ENCODE results near the gene LONP1.

The LONP1 gene

DNA sequence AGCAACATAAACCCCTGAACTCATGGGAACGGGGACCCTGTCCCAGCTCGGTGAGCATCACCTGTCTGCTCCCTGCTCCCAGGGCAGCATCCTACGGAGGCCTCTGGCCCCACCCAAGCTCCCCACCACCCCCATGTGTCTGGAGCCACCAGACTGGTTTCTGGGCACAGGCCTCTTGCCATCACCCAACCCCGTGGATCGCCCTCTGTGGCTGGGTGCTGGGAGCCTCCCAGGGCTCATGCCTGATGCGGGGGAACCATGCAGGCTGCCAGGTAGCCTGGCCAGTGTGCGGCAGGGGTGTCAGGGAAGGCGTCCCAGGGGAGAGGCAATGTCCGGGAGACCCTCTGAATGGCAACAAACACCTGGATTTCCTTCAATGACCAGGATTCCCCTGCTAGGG lies 42.4 kb downstream of the LONP1 start:
- no peak overlapping the region for H3K9ac ChIP-seq (ENCODE audit: low read depth in 1 of 2, low read length in 2 of 2)
- H3K36me3 ChIP-seq (ENCODE audit: control insufficient read depth in 1 of 2, insufficient read depth in 2 of 2, low read length in 2 of 2), result peaks cover 0 to 10% of the 10 kb centered on the region in 2 donors
- no peak overlapping the region for H3K27ac ChIP-seq (ENCODE audit: low read depth, low read length)
- no peak overlapping the region for H3K4me3 ChIP-seq (ENCODE audit: low read depth in 1 of 2, low read length in 2 of 2)
- peaks cover 0 to 3% of the 10 kb centered on the region in 2 donors for H3K27me3 ChIP-seq (ENCODE audit: control insufficient read depth in 1 of 2, insufficient read depth in 2 of 2, low read length in 2 of 2)
- H3K4me1 ChIP-seq (ENCODE audit: control insufficient read depth in 1 of 2, insufficient read depth in 2 of 2, low read length in 2 of 2), result peaks cover 5 to 22% of the 10 kb centered on the region in 2 donors
- no peaks in the 10 kb centered on the region for H3K9me3 ChIP-seq (ENCODE audit: control insufficient read depth in 1 of 2, low read length in 2 of 2)

DNA sequence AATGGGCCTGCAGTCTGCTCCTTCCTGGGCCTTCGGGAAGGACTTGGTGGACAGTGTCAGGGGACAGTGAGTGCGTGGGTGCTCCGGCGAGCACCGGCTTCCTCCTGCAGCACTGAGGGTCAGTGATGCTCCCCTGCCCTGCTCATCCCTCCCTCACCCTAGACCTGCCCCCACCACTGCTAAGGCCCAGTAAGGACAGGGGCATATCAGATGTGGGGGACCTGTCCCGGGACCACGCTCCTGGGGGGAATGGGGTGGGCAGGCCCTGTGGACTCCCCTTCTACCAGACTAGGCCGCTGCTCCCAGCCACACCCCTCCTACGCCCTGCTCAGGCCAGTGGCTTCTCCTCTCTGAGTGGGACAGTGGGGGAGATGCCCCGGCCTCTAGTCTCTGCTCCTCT lies 42.8 kb downstream of the LONP1 start:
- Histone ChIP-seq H3K27me3 (ENCODE audit: control insufficient read depth in 1 of 2, insufficient read depth in 2 of 2, low read length in 2 of 2) (peaks cover 0 to 3% of the 10 kb centered on the region in 2 donors), H3K9me3 (ENCODE audit: control insufficient read depth in 1 of 2, low read length in 2 of 2) (no peaks in the 10 kb centered on the region), H3K4me1 (ENCODE audit: control insufficient read depth in 1 of 2, insufficient read depth in 2 of 2, low read length in 2 of 2) (peaks cover 5 to 22% of the 10 kb centered on the region in 2 donors), H3K9ac (ENCODE audit: low read depth in 1 of 2, low read length in 2 of 2) (no peak overlapping the region), H3K27ac (ENCODE audit: low read depth, low read length) (no peak overlapping the region), H3K4me3 (ENCODE audit: low read depth in 1 of 2, low read length in 2 of 2) (no peak overlapping the region), H3K36me3 (ENCODE audit: control insufficient read depth in 1 of 2, insufficient read depth in 2 of 2, low read length in 2 of 2) (peaks cover 0 to 10% of the 10 kb centered on the region in 2 donors)

DNA sequence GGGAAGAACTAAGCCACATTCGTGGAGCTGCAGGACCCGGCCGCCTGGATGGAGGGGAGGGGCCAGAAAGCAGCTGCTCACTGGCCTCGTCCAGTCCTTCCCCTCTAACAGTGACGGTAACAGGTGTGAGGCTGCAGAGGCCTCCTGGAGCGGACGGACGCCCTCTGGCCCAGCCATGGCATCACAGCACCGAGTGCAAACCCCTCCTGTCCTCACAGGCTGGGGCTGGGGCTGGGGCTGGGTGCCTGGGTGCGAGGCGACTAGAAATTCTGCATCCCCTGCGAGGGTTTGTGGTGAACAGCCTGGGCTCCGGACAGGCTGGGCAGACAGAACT lies 43.2 kb downstream of the LONP1 start:
- Histone ChIP-seq H3K36me3 (ENCODE audit: control insufficient read depth in 1 of 2, insufficient read depth in 2 of 2, low read length in 2 of 2) (peaks cover 0 to 11% of the 10 kb centered on the region in 2 donors), H3K9me3 (ENCODE audit: control insufficient read depth in 1 of 2, low read length in 2 of 2) (no peaks in the 10 kb centered on the region), H3K4me3 (ENCODE audit: low read depth in 1 of 2, low read length in 2 of 2) (no peak overlapping the region), H3K27me3 (ENCODE audit: control insufficient read depth in 1 of 2, insufficient read depth in 2 of 2, low read length in 2 of 2) (peaks cover 0 to 3% of the 10 kb centered on the region in 2 donors), H3K9ac (ENCODE audit: low read depth in 1 of 2, low read length in 2 of 2) (no peak overlapping the region), H3K4me1 (ENCODE audit: control insufficient read depth in 1 of 2, insufficient read depth in 2 of 2, low read length in 2 of 2) (peaks cover 5 to 22% of the 10 kb centered on the region in 2 donors), H3K27ac (ENCODE audit: low read depth, low read length) (no peak overlapping the region)

DNA sequence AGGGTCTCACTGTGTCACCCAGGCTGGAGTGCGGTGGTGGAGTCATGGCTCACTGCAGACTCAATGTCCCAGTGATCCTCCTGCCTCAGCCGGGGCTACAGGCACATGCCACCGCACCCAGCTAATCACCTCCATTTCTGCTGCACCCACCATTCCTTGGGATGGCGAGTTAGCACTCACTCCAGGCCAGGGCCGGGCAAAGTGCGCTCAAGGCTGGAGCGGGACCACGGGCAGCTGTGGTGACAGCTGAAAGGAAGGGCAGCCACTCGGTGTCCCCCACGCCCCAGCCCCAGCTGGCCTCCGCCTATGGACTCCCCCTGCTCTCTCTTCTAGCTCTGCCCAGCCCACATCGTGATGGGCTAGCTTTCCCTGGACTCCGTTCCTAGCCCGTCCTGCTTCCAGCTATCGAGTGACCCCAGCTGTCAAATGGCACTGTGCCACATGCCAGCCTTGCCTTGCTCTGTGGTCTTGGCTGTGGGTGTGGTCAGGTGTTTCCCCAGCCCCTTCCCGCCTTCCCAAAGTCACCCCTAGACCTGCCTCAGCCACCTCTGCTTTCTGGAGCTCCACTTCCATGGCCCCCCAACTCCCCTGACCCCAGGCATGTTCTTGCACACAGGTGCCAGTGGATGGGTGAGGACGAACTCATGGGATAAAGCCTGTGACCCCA lies 43.7 kb downstream of the LONP1 start:
- H3K9me3 ChIP-seq (ENCODE audit: control insufficient read depth in 1 of 2, low read length in 2 of 2), result no peaks in the 10 kb centered on the region
- H3K27me3 ChIP-seq (ENCODE audit: control insufficient read depth in 1 of 2, insufficient read depth in 2 of 2, low read length in 2 of 2), result no peaks in the 10 kb centered on the region
- H3K4me3 ChIP-seq (ENCODE audit: low read depth in 1 of 2, low read length in 2 of 2), result no peak overlapping the region
- H3K9ac ChIP-seq (ENCODE audit: low read depth in 1 of 2, low read length in 2 of 2), result no peak overlapping the region
- peaks cover 0 to 16% of the 10 kb centered on the region in 2 donors for H3K36me3 ChIP-seq (ENCODE audit: control insufficient read depth in 1 of 2, insufficient read depth in 2 of 2, low read length in 2 of 2)
- no peak overlapping the region for H3K27ac ChIP-seq (ENCODE audit: low read depth, low read length)
- H3K4me1 ChIP-seq (ENCODE audit: control insufficient read depth in 1 of 2, insufficient read depth in 2 of 2, low read length in 2 of 2), result peaks cover 3 to 22% of the 10 kb centered on the region in 2 donors

DNA sequence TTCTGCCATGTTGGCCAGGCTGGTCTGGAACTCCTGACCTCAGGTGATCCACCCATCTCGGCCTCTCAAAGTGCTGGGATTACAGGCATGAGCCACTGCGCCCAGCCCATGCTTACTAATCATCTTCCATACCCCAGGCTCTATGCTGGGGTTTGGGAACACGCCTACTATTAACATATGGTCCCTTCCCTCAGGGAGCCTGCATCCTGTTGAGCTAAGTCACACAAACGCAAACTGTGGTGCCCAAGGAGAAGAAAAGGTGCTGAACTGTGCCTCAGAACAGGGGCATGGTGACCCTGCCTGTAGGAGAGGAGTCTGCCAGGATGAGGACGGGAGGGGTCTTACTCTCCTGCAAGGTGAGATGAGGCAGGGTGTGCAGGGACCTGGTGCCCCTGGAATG lies 45.2 kb downstream of the LONP1 start:
- no peak overlapping the region for H3K4me3 ChIP-seq (ENCODE audit: low read depth in 1 of 2, low read length in 2 of 2)
- peaks cover 0 to 16% of the 10 kb centered on the region in 2 donors for H3K4me1 ChIP-seq (ENCODE audit: control insufficient read depth in 1 of 2, insufficient read depth in 2 of 2, low read length in 2 of 2)
- no peaks in the 10 kb centered on the region for H3K27me3 ChIP-seq (ENCODE audit: control insufficient read depth in 1 of 2, insufficient read depth in 2 of 2, low read length in 2 of 2)
- no peak overlapping the region for H3K27ac ChIP-seq (ENCODE audit: low read depth, low read length)
- H3K36me3 ChIP-seq (ENCODE audit: control insufficient read depth in 1 of 2, insufficient read depth in 2 of 2, low read length in 2 of 2), result peaks cover 3 to 19% of the 10 kb centered on the region in 2 donors
- no peak overlapping the region for H3K9ac ChIP-seq (ENCODE audit: low read depth in 1 of 2, low read length in 2 of 2)
- no peaks in the 10 kb centered on the region for H3K9me3 ChIP-seq (ENCODE audit: control insufficient read depth in 1 of 2, low read length in 2 of 2)

DNA sequence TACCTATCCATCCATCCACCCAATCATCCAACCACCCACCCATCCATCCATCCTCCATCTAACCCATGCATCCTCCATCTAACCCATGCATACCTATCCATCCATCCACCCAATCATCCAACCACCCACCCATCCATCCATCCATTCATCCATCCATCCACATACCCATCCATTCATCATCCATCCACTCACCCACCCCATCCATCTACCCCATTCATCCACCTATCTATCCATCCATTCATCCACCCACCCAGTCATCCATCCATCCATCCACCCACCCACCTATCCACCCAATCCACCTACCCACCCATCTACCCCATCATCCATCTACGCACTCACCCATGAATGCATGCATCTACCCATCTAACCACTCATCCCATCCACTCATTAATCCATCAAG lies 46.2 kb downstream of the LONP1 start:
- H3K4me3 ChIP-seq (ENCODE audit: low read depth in 1 of 2, low read length in 2 of 2), result no peak overlapping the region
- H3K36me3 ChIP-seq (ENCODE audit: control insufficient read depth in 1 of 2, insufficient read depth in 2 of 2, low read length in 2 of 2), result peaks cover 12 to 29% of the 10 kb centered on the region in 2 donors
- H3K27ac ChIP-seq (ENCODE audit: low read depth, low read length), result no peak overlapping the region
- H3K9ac ChIP-seq (ENCODE audit: low read depth in 1 of 2, low read length in 2 of 2), result no peak overlapping the region
- H3K4me1 ChIP-seq (ENCODE audit: control insufficient read depth in 1 of 2, insufficient read depth in 2 of 2, low read length in 2 of 2), result peaks cover 0 to 8% of the 10 kb centered on the region in 2 donors
- H3K9me3 ChIP-seq (ENCODE audit: control insufficient read depth in 1 of 2, low read length in 2 of 2), result no peaks in the 10 kb centered on the region
- H3K27me3 ChIP-seq (ENCODE audit: control insufficient read depth in 1 of 2, insufficient read depth in 2 of 2, low read length in 2 of 2), result no peaks in the 10 kb centered on the region

DNA sequence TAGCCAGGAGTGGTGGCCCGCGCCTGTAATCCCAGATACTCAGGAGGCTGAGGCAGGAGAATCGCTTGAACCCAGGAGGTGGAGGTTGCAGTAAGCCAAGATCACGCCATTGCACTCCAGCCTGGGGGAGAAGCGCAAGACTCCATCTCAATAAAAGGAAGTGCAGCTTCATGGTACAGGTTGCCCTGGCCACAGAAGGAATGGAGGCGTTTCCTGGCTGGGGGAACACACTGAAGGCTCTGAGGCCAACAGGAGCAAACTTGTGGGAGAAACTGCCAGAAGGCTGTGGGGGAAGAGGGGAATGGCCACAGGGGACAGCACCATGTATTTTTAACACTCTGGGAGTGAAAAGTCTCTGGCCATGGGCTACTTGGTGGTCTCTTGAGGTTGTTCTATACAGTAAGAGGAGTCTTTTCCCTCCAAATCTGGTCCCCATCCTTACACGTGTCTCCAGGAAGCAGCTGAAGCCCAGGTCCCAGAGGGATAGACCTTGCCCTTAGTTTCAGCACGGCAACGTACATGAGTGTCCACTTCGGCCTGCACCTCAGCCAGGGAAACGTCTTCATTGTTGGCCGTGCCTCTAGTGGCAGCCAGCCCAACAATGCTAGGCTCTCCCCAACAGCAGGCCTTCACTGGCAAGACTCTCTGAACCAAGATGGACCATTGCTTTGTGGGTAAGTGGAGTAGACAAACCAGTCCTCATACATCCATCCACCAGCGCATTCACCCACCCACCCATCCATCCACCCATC lies 47.1 kb downstream of the LONP1 start:
- Histone ChIP-seq H3K36me3 (ENCODE audit: control insufficient read depth in 1 of 2, insufficient read depth in 2 of 2, low read length in 2 of 2) (peaks cover 12 to 28% of the 10 kb centered on the region in 2 donors), H3K9me3 (ENCODE audit: control insufficient read depth in 1 of 2, low read length in 2 of 2) (no peaks in the 10 kb centered on the region), H3K27ac (ENCODE audit: low read depth, low read length) (no peak overlapping the region), H3K9ac (ENCODE audit: low read depth in 1 of 2, low read length in 2 of 2) (no peak overlapping the region), H3K4me1 (ENCODE audit: control insufficient read depth in 1 of 2, insufficient read depth in 2 of 2, low read length in 2 of 2) (peaks cover 0 to 8% of the 10 kb centered on the region in 2 donors), H3K4me3 (ENCODE audit: low read depth in 1 of 2, low read length in 2 of 2) (no peak overlapping the region), H3K27me3 (ENCODE audit: control insufficient read depth in 1 of 2, insufficient read depth in 2 of 2, low read length in 2 of 2) (no peaks in the 10 kb centered on the region)

DNA sequence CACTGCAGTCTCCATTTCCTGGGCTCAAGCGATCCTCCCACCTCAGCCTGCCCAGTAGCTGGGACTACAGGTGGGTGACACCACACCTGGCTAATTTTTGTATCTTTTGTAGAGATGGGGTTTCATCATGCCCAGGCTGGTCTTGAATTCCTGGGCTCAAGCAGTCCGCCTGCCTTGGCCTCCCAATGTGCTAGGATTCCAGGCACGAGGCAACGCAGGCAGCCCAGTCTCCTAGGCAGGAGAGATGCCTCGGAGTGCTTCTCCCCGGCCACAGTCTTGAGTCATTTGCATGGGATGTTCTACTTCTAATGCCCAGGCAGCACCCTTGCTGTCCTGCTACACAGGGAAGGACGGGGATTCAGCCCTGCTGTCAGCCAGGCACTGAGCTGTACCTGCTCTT lies 48.3 kb downstream of the LONP1 start:
- H3K9me3 ChIP-seq (ENCODE audit: control insufficient read depth in 1 of 2, low read length in 2 of 2), result no peaks in the 10 kb centered on the region
- H3K36me3 ChIP-seq (ENCODE audit: control insufficient read depth in 1 of 2, insufficient read depth in 2 of 2, low read length in 2 of 2), result peaks cover 19 to 39% of the 10 kb centered on the region in 2 donors
- peaks cover 0 to 7% of the 10 kb centered on the region in 2 donors for H3K4me1 ChIP-seq (ENCODE audit: control insufficient read depth in 1 of 2, insufficient read depth in 2 of 2, low read length in 2 of 2)
- no peak overlapping the region for H3K4me3 ChIP-seq (ENCODE audit: low read depth in 1 of 2, low read length in 2 of 2)
- H3K9ac ChIP-seq (ENCODE audit: low read depth in 1 of 2, low read length in 2 of 2), result no peak overlapping the region
- H3K27ac ChIP-seq (ENCODE audit: low read depth, low read length), result no peak overlapping the region
- no peaks in the 10 kb centered on the region for H3K27me3 ChIP-seq (ENCODE audit: control insufficient read depth in 1 of 2, insufficient read depth in 2 of 2, low read length in 2 of 2)

DNA sequence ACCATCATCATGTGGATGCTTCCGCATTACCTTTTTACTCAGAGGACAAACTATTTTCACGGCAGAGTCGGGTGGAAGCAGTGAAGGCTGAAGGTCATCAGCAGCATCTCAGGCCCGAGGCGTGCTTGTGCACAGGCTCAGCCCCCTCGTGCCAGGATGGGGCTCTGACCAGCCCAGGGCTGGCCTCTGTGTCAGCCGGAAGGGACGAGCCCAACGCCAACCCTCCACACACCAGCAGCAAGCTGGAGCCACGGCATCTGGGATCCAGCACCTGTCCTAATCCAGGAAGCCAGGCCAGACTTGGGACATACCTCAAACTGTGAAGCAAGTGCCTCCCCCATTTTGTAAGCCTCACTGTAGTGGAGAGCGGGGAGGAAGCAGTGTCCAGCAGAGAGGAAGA lies 50.7 kb downstream of the LONP1 start:
- Histone ChIP-seq H3K4me3 (ENCODE audit: low read depth in 1 of 2, low read length in 2 of 2) (no peak overlapping the region), H3K9ac (ENCODE audit: low read depth in 1 of 2, low read length in 2 of 2) (no peak overlapping the region), H3K9me3 (ENCODE audit: control insufficient read depth in 1 of 2, low read length in 2 of 2) (no peaks in the 10 kb centered on the region), H3K36me3 (ENCODE audit: control insufficient read depth in 1 of 2, insufficient read depth in 2 of 2, low read length in 2 of 2) (peaks cover 40 to 63% of the 10 kb centered on the region in 2 donors), H3K27me3 (ENCODE audit: control insufficient read depth in 1 of 2, insufficient read depth in 2 of 2, low read length in 2 of 2) (no peaks in the 10 kb centered on the region), H3K4me1 (ENCODE audit: control insufficient read depth in 1 of 2, insufficient read depth in 2 of 2, low read length in 2 of 2) (no peaks in the 10 kb centered on the region), H3K27ac (ENCODE audit: low read depth, low read length) (no peak overlapping the region)

DNA sequence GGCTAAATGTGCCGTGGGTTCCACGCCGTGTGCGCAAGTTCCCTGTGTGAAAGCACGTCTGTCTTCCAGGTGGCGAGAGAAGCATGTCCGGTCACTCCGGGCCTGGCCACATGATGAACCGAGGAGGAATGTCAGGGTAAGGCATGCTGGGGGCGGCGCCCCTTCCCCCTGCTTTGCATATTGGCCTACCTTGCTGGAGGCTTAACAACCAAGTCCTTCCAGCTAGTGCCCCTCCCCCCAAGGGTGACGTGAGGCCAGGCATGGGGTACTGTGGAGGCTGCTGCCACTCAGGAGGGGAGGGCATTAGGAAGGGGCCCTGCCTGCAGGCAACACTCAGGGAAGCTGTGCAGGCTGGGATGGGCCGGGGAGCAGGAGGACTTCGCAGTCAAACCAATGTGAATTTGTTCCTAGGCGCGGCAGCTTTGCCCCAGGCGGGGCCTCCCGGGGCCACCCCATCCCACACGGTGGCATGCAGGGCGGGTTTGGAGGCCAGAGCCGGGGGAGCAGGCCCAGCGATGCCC lies 52.1 kb downstream of the LONP1 start:
- Histone ChIP-seq H3K4me3 (ENCODE audit: low read depth in 1 of 2, low read length in 2 of 2) (no peak overlapping the region), H3K36me3 (ENCODE audit: control insufficient read depth in 1 of 2, insufficient read depth in 2 of 2, low read length in 2 of 2) (peaks cover 52 to 74% of the 10 kb centered on the region in 2 donors), H3K9me3 (ENCODE audit: control insufficient read depth in 1 of 2, low read length in 2 of 2) (no peaks in the 10 kb centered on the region), H3K9ac (ENCODE audit: low read depth in 1 of 2, low read length in 2 of 2) (no peak overlapping the region), H3K4me1 (ENCODE audit: control insufficient read depth in 1 of 2, insufficient read depth in 2 of 2, low read length in 2 of 2) (no peaks in the 10 kb centered on the region), H3K27me3 (ENCODE audit: control insufficient read depth in 1 of 2, insufficient read depth in 2 of 2, low read length in 2 of 2) (no peaks in the 10 kb centered on the region), H3K27ac (ENCODE audit: low read depth, low read length) (no peak overlapping the region)
